A549 (cell line): ENCODE data around the gene ADGRG6.

Experiments used
- CBX2 ChIP-seq: fragments of 200-600 bp; sonication (generic); IDR thresholded peaks from 2 replicates; pipeline ENCODE4 v1.6.1; 2016; ENCODE audit warnings: low read depth, mild to moderate bottlenecking, borderline replicate concordance
- CBX8 ChIP-seq: fragments of 200-600 bp; sonication (generic); IDR thresholded peaks from 2 replicates; pipeline ENCODE4 v1.6.1; 2016
- CEBPB ChIP-seq, 2 experiments: fragments of >200 bp in 1 of 2; sonication (Bioruptor Twin) in 1 of 2; formaldehyde crosslinking in 1 of 2; IDR thresholded peaks; 2 replicates each; pipeline ENCODE4 v1.6.1; 2012 to 2016
- CHD2 ChIP-seq: fragments of 150-350 bp; IDR thresholded peaks from 2 replicates; pipeline ENCODE4 v1.6.1; 2014; ENCODE audit warnings: low read length; ENCODE audit not compliant: partially characterized antibody
- EP300 ChIP-seq, 2 experiments: fragments of >200 bp; sonication (Bioruptor Twin); formaldehyde crosslinking; IDR thresholded peaks; 2 replicates in 1 of 2; 3 replicates in 1 of 2; pipeline ENCODE4 v1.6.1; 2016 to 2017
- FOSL2 ChIP-seq, 2 experiments: fragments of 450-650 bp in 1 of 2; fragments of >200 bp in 1 of 2; sonication (Bioruptor Twin) in 1 of 2; formaldehyde crosslinking; IDR thresholded peaks; 2 replicates each; pipeline versions ENCODE4 v1.5.0 to v1.6.1; 2016 to 2020; ENCODE audit warnings: mild to moderate bottlenecking in 1 of 2, moderate library complexity in 1 of 2
- MAFK ChIP-seq: fragments of 450-650 bp; IDR thresholded peaks from 2 replicates; pipeline ENCODE4 v1.6.1; 2014; ENCODE audit not compliant: partially characterized antibody
- POLR2A ChIP-seq: IDR thresholded peaks from 2 replicates; pipeline ENCODE4 v1.6.1; 2012; ENCODE audit warnings: mild to moderate bottlenecking, low read length
- RAD21 ChIP-seq, 2 experiments: fragments of >200 bp in 1 of 2; sonication (Bioruptor Twin) in 1 of 2; formaldehyde crosslinking in 1 of 2; IDR thresholded peaks in 1 of 2; conservative IDR thresholded peaks in 1 of 2; 2 replicates in 1 of 2; 3 replicates in 1 of 2; pipeline ENCODE4 v1.6.1; 2012 to 2018; ENCODE audit warnings: inconsistent platforms in 1 of 2
- SMC3 ChIP-seq: fragments of >200 bp; sonication (Bioruptor Twin); formaldehyde crosslinking; IDR thresholded peaks from 3 replicates; pipeline ENCODE4 v1.6.1; 2018; ENCODE audit warnings: inconsistent platforms
- TF ChIP-seq, protein P1 (sequence below): fragments of >200 bp; sonication (Bioruptor Twin); formaldehyde crosslinking; IDR thresholded peaks from 3 replicates; pipeline ENCODE4 v1.5.1; 2016
- TF ChIP-seq, protein P2 (sequence below): fragments of 450-650 bp; IDR thresholded peaks from 2 replicates; pipeline ENCODE4 v1.6.1; 2014; ENCODE audit warnings: antibody characterized with exemption
- TF ChIP-seq, protein P3 (sequence below): IDR thresholded peaks from 2 replicates; pipeline ENCODE4 v1.6.1; 2012
- TF ChIP-seq, protein P4 (sequence below): fragments of 200-600 bp; sonication (generic); IDR thresholded peaks from 2 replicates; pipeline ENCODE4 v1.6.1; 2016; ENCODE audit warnings: antibody characterized with exemption, mild to moderate bottlenecking, moderate library complexity

DNA sequence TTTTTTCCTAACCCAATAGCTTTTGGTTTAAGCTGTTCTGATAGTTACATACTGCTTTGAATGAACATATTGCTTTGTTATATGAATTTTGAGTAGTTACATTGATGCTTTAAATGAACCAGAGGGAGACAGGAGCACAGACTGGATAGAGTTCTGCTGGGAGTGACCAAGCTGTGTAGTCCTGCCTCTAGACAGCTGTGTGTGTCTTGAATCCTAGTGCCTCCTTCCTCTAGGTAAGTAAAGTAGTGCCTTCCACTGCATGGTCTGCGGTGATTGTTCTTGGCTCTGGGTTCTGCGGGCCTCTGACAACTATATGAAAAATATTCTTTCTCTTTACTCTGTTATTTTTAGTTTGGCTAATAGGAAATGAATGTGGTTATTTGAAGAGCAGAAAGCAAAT, 46.0 kb upstream of the ADGRG6 start:
- TF ChIP-seq, protein P1, sequence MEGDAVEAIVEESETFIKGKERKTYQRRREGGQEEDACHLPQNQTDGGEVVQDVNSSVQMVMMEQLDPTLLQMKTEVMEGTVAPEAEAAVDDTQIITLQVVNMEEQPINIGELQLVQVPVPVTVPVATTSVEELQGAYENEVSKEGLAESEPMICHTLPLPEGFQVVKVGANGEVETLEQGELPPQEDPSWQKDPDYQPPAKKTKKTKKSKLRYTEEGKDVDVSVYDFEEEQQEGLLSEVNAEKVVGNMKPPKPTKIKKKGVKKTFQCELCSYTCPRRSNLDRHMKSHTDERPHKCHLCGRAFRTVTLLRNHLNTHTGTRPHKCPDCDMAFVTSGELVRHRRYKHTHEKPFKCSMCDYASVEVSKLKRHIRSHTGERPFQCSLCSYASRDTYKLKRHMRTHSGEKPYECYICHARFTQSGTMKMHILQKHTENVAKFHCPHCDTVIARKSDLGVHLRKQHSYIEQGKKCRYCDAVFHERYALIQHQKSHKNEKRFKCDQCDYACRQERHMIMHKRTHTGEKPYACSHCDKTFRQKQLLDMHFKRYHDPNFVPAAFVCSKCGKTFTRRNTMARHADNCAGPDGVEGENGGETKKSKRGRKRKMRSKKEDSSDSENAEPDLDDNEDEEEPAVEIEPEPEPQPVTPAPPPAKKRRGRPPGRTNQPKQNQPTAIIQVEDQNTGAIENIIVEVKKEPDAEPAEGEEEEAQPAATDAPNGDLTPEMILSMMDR = no peak
- no peak for TF ChIP-seq EP300 (IDR thresholded peaks at IDR 0.05)
- TF ChIP-seq MAFK = no peak
- no peak for TF ChIP-seq RAD21 (conservative IDR thresholded peaks at IDR 0.05 in 1 of 2, IDR thresholded peaks at IDR 0.05 in 1 of 2)
- TF ChIP-seq POLR2A = no peak
- TF ChIP-seq SMC3 = no peak
- TF ChIP-seq CEBPB (IDR thresholded peaks at IDR 0.05) = no peak
- no peak for TF ChIP-seq CHD2
- TF ChIP-seq, protein P2, sequence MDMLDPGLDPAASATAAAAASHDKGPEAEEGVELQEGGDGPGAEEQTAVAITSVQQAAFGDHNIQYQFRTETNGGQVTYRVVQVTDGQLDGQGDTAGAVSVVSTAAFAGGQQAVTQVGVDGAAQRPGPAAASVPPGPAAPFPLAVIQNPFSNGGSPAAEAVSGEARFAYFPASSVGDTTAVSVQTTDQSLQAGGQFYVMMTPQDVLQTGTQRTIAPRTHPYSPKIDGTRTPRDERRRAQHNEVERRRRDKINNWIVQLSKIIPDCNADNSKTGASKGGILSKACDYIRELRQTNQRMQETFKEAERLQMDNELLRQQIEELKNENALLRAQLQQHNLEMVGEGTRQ = no peak
- TF ChIP-seq, protein P3, sequence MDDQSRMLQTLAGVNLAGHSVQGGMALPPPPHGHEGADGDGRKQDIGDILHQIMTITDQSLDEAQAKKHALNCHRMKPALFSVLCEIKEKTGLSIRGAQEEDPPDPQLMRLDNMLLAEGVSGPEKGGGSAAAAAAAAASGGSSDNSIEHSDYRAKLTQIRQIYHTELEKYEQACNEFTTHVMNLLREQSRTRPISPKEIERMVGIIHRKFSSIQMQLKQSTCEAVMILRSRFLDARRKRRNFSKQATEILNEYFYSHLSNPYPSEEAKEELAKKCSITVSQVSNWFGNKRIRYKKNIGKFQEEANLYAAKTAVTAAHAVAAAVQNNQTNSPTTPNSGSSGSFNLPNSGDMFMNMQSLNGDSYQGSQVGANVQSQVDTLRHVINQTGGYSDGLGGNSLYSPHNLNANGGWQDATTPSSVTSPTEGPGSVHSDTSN = no peak
- TF ChIP-seq FOSL2 (IDR thresholded peaks at IDR 0.05) = no peak
- no peak for TF ChIP-seq FOSL2 (CRISPR knock-in tag; IDR thresholded peaks at IDR 0.05)
- no peak for TF ChIP-seq CBX8
- TF ChIP-seq CBX2 = no peak
- TF ChIP-seq, protein P4, sequence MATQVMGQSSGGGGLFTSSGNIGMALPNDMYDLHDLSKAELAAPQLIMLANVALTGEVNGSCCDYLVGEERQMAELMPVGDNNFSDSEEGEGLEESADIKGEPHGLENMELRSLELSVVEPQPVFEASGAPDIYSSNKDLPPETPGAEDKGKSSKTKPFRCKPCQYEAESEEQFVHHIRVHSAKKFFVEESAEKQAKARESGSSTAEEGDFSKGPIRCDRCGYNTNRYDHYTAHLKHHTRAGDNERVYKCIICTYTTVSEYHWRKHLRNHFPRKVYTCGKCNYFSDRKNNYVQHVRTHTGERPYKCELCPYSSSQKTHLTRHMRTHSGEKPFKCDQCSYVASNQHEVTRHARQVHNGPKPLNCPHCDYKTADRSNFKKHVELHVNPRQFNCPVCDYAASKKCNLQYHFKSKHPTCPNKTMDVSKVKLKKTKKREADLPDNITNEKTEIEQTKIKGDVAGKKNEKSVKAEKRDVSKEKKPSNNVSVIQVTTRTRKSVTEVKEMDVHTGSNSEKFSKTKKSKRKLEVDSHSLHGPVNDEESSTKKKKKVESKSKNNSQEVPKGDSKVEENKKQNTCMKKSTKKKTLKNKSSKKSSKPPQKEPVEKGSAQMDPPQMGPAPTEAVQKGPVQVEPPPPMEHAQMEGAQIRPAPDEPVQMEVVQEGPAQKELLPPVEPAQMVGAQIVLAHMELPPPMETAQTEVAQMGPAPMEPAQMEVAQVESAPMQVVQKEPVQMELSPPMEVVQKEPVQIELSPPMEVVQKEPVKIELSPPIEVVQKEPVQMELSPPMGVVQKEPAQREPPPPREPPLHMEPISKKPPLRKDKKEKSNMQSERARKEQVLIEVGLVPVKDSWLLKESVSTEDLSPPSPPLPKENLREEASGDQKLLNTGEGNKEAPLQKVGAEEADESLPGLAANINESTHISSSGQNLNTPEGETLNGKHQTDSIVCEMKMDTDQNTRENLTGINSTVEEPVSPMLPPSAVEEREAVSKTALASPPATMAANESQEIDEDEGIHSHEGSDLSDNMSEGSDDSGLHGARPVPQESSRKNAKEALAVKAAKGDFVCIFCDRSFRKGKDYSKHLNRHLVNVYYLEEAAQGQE = no peak
